GM19467 (cell line): Measurements from ENCODE around the gene EHD1.

ENCODE experiments used
- ATAC-seq: cut with Tn5 transposase; IDR thresholded peaks from one replicate; pipeline ENCODE4 v1.9.1; 2021; ENCODE audit warnings: mild to moderate bottlenecking, moderate library complexity; ENCODE audit not compliant: unreplicated experiment

The EHD1 gene

GRCh38 chr11:64875369-64876228, 2.8 kb downstream of the EHD1 start:
- ATAC-seq: no peak

GRCh38 chr11:64874308-64875240, 3.8 kb downstream of the EHD1 start:
- ATAC-seq: no peak

GRCh38 chr11:64872790-64873488, 5.5 kb downstream of the EHD1 start:
- ATAC-seq: no peak

GRCh38 chr11:64871492-64871891, 6.9 kb downstream of the EHD1 start:
- ATAC-seq: no peak

- no peak for ATAC-seq
Observed at GRCh38 chr11:64870893-64871466, 7.4 kb downstream of the EHD1 start.

- ATAC-seq: no peak
Observed at GRCh38 chr11:64870176-64870892, 8.1 kb downstream of the EHD1 start.

- no peak for ATAC-seq
Observed at GRCh38 chr11:64869571-64870175, 8.7 kb downstream of the EHD1 start.

GRCh38 chr11:64868904-64869570, 9.4 kb downstream of the EHD1 start:
- no peak for ATAC-seq

GRCh38 chr11:64867748-64868462, 10.5 kb downstream of the EHD1 start:
- ATAC-seq: no peak

- peak; percentile 4 for ATAC-seq
Observed at GRCh38 chr11:64866173-64866491, 12.3 kb downstream of the EHD1 start.

GRCh38 chr11:64865286-64866172, 12.9 kb downstream of the EHD1 start:
- ATAC-seq: peak; percentile 28

GRCh38 chr11:64864473-64865285, 13.7 kb downstream of the EHD1 start:
- ATAC-seq: peak; percentile 22

GRCh38 chr11:64864135-64864472, 14.3 kb downstream of the EHD1 start:
- ATAC-seq: no peak

GRCh38 chr11:64863391-64864060, 14.9 kb downstream of the EHD1 start:
- ATAC-seq: no peak

- ATAC-seq: no peak
Observed at GRCh38 chr11:64862987-64863390, 15.4 kb downstream of the EHD1 start.

- ATAC-seq: no peak
Observed at GRCh38 chr11:64861227-64861975, 17.0 kb downstream of the EHD1 start.
